ENCODE measurements around the gene RPL38.

DNA sequence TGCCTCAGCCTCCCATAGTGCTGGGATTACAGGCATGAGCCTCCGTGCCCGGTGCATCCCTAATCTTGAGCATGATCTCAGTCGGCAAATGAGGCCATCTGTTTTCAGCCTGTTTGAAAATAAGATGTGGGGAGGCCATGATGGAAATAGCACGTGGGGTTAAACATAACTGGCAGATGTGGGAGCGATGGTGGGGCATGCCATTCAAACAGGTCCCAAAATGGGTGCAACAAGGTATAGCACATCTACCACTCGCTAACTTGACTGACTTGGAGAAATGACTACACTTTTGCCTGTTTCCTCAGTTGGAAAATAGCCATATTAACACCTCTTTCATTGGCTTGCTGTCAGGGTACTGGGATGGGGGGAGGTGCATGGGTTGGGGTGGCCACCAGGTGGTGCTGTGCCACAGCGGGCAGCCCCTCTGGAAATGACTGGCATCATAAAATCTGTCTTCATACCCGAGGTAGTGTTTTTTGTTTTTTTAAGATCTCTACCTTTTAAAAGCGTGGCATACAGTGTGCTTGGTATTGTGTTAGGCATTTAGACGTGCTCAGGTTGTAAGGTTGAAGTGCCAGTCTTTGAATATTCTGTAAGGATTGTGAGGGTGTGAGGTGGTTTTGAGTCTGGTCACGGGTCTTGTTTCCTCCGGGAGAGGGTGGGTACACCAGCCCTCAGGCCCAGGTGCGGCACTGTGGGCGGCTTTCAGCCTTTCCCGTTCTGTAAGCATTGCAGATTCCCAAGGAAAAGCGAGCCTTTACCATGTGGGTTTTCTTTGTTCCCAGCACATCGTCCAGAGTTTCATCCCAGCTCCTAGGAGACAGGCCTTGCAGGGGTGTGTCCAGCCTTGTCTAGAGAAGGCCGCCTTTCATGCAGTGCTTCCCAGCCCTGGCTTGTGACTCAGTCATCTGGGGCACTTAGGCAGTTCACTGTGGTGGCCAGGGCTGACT, 7.0 kb downstream of the RPL38 start:
- TF ChIP-seq, protein P1, sequence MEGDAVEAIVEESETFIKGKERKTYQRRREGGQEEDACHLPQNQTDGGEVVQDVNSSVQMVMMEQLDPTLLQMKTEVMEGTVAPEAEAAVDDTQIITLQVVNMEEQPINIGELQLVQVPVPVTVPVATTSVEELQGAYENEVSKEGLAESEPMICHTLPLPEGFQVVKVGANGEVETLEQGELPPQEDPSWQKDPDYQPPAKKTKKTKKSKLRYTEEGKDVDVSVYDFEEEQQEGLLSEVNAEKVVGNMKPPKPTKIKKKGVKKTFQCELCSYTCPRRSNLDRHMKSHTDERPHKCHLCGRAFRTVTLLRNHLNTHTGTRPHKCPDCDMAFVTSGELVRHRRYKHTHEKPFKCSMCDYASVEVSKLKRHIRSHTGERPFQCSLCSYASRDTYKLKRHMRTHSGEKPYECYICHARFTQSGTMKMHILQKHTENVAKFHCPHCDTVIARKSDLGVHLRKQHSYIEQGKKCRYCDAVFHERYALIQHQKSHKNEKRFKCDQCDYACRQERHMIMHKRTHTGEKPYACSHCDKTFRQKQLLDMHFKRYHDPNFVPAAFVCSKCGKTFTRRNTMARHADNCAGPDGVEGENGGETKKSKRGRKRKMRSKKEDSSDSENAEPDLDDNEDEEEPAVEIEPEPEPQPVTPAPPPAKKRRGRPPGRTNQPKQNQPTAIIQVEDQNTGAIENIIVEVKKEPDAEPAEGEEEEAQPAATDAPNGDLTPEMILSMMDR (IDR thresholded peaks at IDR 0.05) = peak; percentile 86 to 96
- TF ChIP-seq POLR2A (IDR thresholded peaks at IDR 0.05) = no peak
- TF ChIP-seq EP300 (IDR thresholded peaks at IDR 0.05) = no peak

All from suprapubic skin (tissue), 3 donors.